Left cardiac atrium (tissue), 4 donors: ENCODE data around the gene ARL2. TPM values are rescaled to one million over a fixed set of nuclear protein-coding genes. Genes with fewer than 3 reads are reported as not detected.
"Not testable (repeated sequence)": the region's sequence is repeated elsewhere in the genome, so short reads cannot be mapped to it uniquely, and the experiment has no call there.

Experiments used
- ATAC-seq, 2 donors: fragments of 200-7000 bp; cut with Tn5 transposase; one replicate each; pipeline ENCODE4 v1.9.1; 2020; ENCODE audit warnings: mild to moderate bottlenecking in 2 of 2, moderate library complexity in 2 of 2
- DNase-seq: peaks from one replicate; pipeline ENCODE4 v3.0.0-alpha.2; 2020
- intact Hi-C, 2 donors: fragments of 100-400 bp; cut with DNase I; formaldehyde crosslinking; loops; one replicate each; pipeline versions ENCODE4 v1.14.1 to v1.15.1; 2022 to 2023
- long read RNA-seq: library from polyadenylated mRNA; unstranded; transcript quantifications from one replicate; pipeline ENCODE4 v2.0.0, GENCODE V29; 2021
- total RNA-seq, 2 donors: library from RNA; stranded (reverse); fragmentation: NEBNext Ultra II Directional; extraction: Animal tissue kit (Norgen Biotek cat#: 25700); gene quantifications; one replicate each; pipeline ENCODE4 v1.2.1, GENCODE V29; 2021
- donor health status: DM: no; HTN: yes; CAD: no.
- donor health status: DM: no; HTN: yes; CAD: no; lungs with severe emphysema.
- donor health status: DM: yes; HTN: yes; CAD: no.
- donor health status: Dilated cardiomyopathy.

Gene ARL2
- 100 to 1,000 TPM; 110 to 116 TPM for total RNA-seq
- long read RNA-seq, transcript ARL2-201 (5 exons, 979 nt) = major isoform, 53 of 56 reads
- long read RNA-seq, partial matches to known transcripts = 1 of 56 reads
- long read RNA-seq, other reads (novel, unspliced or antisense) = 0 of 56 reads

- intact Hi-C loops = loop anchor here in 1 of 2 donors (5.0 kb wide), 1 partner anchor 103 kb away; the partner anchor contains the start of gene ZNHIT2
- DNase-seq (peak; percentile 96), ATAC-seq (peak; percentile 95)
Observed at GRCh38 chr11:65013888-65014725, at the start of gene ARL2. TSS of gene ARL2 (plus strand) at chr11:65014160. CDS start at chr11:65014208, 48 bp downstream.

- intact Hi-C loops = no loop called here
- ATAC-seq = no peak
- no peak for DNase-seq
Observed at GRCh38 chr11:64967375-64967774, 46.6 kb upstream of the ARL2 start.

GRCh38 chr11:64969209-64969608 is 44.8 kb upstream of the ARL2 start:
- DNase-seq = no peak
- ATAC-seq = no peak
- intact Hi-C loops = no loop called here

GRCh38 chr11:64970731-64971151 is 43.2 kb upstream of the ARL2 start:
- peak in 1 of 2 donors; percentile 42 for ATAC-seq
- intact Hi-C loops = no loop called here
- no peak for DNase-seq

GRCh38 chr11:64971421-64972233 is 42.3 kb upstream of the ARL2 start, which contains the start of gene MAJIN:
TSS of gene MAJIN (minus strand) at chr11:64972108. CDS start at chr11:64959405, 12,703 bp downstream.
- DNase-seq (peak; percentile 90), ATAC-seq (peak; percentile 84 to 87)
- intact Hi-C loops = no loop called here

GRCh38 chr11:64974124-64974523 is 39.8 kb upstream of the ARL2 start:
- ATAC-seq (no peak), DNase-seq (no peak)
- intact Hi-C loops = no loop called here

- no peak for DNase-seq
- ATAC-seq = no peak
- intact Hi-C loops = no loop called here
Observed at GRCh38 chr11:64976651-64977050, 37.3 kb upstream of the ARL2 start.

GRCh38 chr11:64983339-64983738 is 30.6 kb upstream of the ARL2 start:
- ATAC-seq, intact Hi-C loops, DNase-seq: not testable (repeated sequence)

- intact Hi-C loops = no loop called here
- DNase-seq = no peak
- no peak for ATAC-seq
Observed at GRCh38 chr11:64987998-64988854, 25.7 kb upstream of the ARL2 start.

- ATAC-seq = peak in 1 of 2 donors; percentile 52
- DNase-seq = no peak
- intact Hi-C loops = no loop called here
Observed at GRCh38 chr11:64989416-64989815, 24.5 kb upstream of the ARL2 start.

- DNase-seq = peak; percentile 73
- intact Hi-C loops = no loop called here
- peak; percentile 59 to 85 for ATAC-seq
Observed at GRCh38 chr11:64990222-64990923, 23.6 kb upstream of the ARL2 start.

GRCh38 chr11:64994318-64994717 is 19.6 kb upstream of the ARL2 start:
- intact Hi-C loops = no loop called here
- ATAC-seq (no peak), DNase-seq (no peak)

- DNase-seq (no peak), ATAC-seq (peak in 1 of 2 donors; percentile 22)
- intact Hi-C loops = no loop called here
Observed at GRCh38 chr11:64996327-64996709, 17.6 kb upstream of the ARL2 start.

GRCh38 chr11:64996710-64997380 is 17.1 kb upstream of the ARL2 start, which contains the start of gene BATF2:
TSS of gene BATF2 (minus strand) at chr11:64996971. CDS start at chr11:64996914, 57 bp downstream.
- ATAC-seq (peak; percentile 92), DNase-seq (peak; percentile 81)
- intact Hi-C loops = no loop called here

GRCh38 chr11:64998141-64998540 is 15.8 kb upstream of the ARL2 start:
- no peak for ATAC-seq
- DNase-seq = no peak
- intact Hi-C loops = no loop called here

GRCh38 chr11:64998690-64999431 is 15.1 kb upstream of the ARL2 start:
- intact Hi-C loops = no loop called here

GRCh38 chr11:64999478-64999877 is 14.5 kb upstream of the ARL2 start:
- intact Hi-C loops = no loop called here
- DNase-seq = no peak
- ATAC-seq = no peak

More at GRCh38 chr11:64998690-64999431, 15.1 kb upstream of the ARL2 start:
- ATAC-seq = no peak
- DNase-seq = no peak
